HEK293 (cell line): ENCODE measurements around the gene NUDCD3.

Experiments
- CTCF ChIA-PET: fragments of 350-600 bp; formaldehyde crosslinking; extraction: SDS; loops from one replicate; lab custom pipeline; 2021; ENCODE audit warnings: antibody characterized with exemption; lab: Yijun Ruan, JAX
- POLR2A ChIA-PET: fragments of 300-600 bp; formaldehyde crosslinking; extraction: SDS; loops from one replicate; lab custom pipeline; 2020; ENCODE audit warnings: antibody characterized with exemption, inconsistent platforms; lab: Yijun Ruan, JAX
- H3K27ac ChIP-seq: fragments of 200-500 bp; sonication (Bioruptor generic); 2 replicates; pipeline ENCODE4 v1.5.1; 2014; ENCODE audit warnings: low read depth, low read length, control low read depth, inconsistent platforms; ENCODE audit errors: extremely low read depth
- H3K36me3 ChIP-seq, 2 experiments: fragments of 200-500 bp in 1 of 2; sonication (Bioruptor generic) in 1 of 2; 1 replicate in 1 of 2; 2 replicates in 1 of 2; pipeline ENCODE4 v1.5.1; 2014 to 2017; ENCODE audit warnings: inconsistent platforms in 2 of 2, low read length in 2 of 2; ENCODE audit not compliant: control insufficient read depth in 2 of 2, insufficient read depth in 1 of 2
- H3K4me1 ChIP-seq: fragments of 200-500 bp; sonication (Bioruptor generic); 2 replicates; pipeline ENCODE4 v1.5.1; 2014; ENCODE audit warnings: mild to moderate bottlenecking, low read length, inconsistent platforms; ENCODE audit not compliant: control insufficient read depth, insufficient read depth
- H3K4me3 ChIP-seq: 2 replicates; pipeline ENCODE4 v1.5.1; 2011; ENCODE audit warnings: low read depth, mild to moderate bottlenecking, control low read depth, low read length, moderate library complexity
- H3K9me3 ChIP-seq: fragments of 200-500 bp; sonication (Bioruptor generic); 2 replicates; pipeline ENCODE4 v1.5.1; 2014; ENCODE audit warnings: low read depth, low read length, inconsistent platforms; ENCODE audit not compliant: control insufficient read depth, insufficient read depth
- FEZF1 ChIP-seq: fragments of 450-650 bp; formaldehyde crosslinking; IDR thresholded peaks from 2 replicates; pipeline ENCODE4 v1.5.1; 2016; ENCODE audit warnings: missing biosample characterization, missing genetic modification characterization
- HOXC10 ChIP-seq: sonication (generic); formaldehyde crosslinking; IDR thresholded peaks from 2 replicates; pipeline ENCODE4 v1.8.1; 2023; ENCODE audit warnings: mild to moderate bottlenecking, missing genetic modification reagents
- SCRT2 ChIP-seq: fragments of 450-650 bp; formaldehyde crosslinking; IDR thresholded peaks from 2 replicates; pipeline ENCODE4 v1.5.1; 2016; ENCODE audit warnings: missing biosample characterization, missing genetic modification characterization
- WT1 ChIP-seq: fragments of 450-650 bp; formaldehyde crosslinking; IDR thresholded peaks from 2 replicates; pipeline ENCODE4 v1.5.1; 2016; ENCODE audit warnings: missing biosample characterization, missing genetic modification characterization
- ZFHX2 ChIP-seq: fragments of 450-650 bp; formaldehyde crosslinking; conservative IDR thresholded peaks from 2 replicates; pipeline ENCODE4 v1.5.1; 2016; ENCODE audit warnings: missing biosample characterization, missing genetic modification characterization
- ZNF10 ChIP-seq: fragments of 450-650 bp; formaldehyde crosslinking; IDR thresholded peaks from 2 replicates; pipeline ENCODE4 v1.5.1; 2017; ENCODE audit warnings: missing biosample characterization, missing genetic modification characterization
- ZNF174 ChIP-seq: fragments of 450-650 bp; formaldehyde crosslinking; IDR thresholded peaks from 2 replicates; pipeline ENCODE4 v1.5.0; 2017; ENCODE audit warnings: missing biosample characterization, mild to moderate bottlenecking, missing genetic modification characterization
- ZNF211 ChIP-seq: fragments of 450-650 bp; formaldehyde crosslinking; IDR thresholded peaks from 2 replicates; pipeline ENCODE4 v1.5.1; 2016; ENCODE audit warnings: low read depth, missing biosample characterization, missing genetic modification characterization
- ZNF266 ChIP-seq: fragments of 450-650 bp; formaldehyde crosslinking; IDR thresholded peaks from 2 replicates; pipeline ENCODE4 v1.5.1; 2016; ENCODE audit warnings: missing biosample characterization, missing genetic modification characterization, low read depth
- ZNF274 ChIP-seq, 2 experiments: fragments of 200-500 bp in 1 of 2; fragments of 450-650 bp in 1 of 2; sonication (Bioruptor generic) in 1 of 2; formaldehyde crosslinking in 1 of 2; IDR thresholded peaks; 2 replicates each; pipeline versions ENCODE4 v1.5.1 to v1.6.1; 2014 to 2016; ENCODE audit warnings: borderline replicate concordance in 1 of 2, inconsistent platforms in 1 of 2, low read length in 1 of 2, missing biosample characterization in 1 of 2, missing genetic modification characterization in 1 of 2
- ZNF433 ChIP-seq: fragments of 450-650 bp; formaldehyde crosslinking; IDR thresholded peaks from 2 replicates; pipeline ENCODE4 v1.5.1; 2016; ENCODE audit warnings: missing biosample characterization, missing genetic modification characterization, low read depth
- ZNF473 ChIP-seq: fragments of 450-650 bp; formaldehyde crosslinking; IDR thresholded peaks from 2 replicates; pipeline ENCODE4 v1.5.1; 2017; ENCODE audit warnings: missing biosample characterization, missing genetic modification characterization
- ZNF585B ChIP-seq: fragments of 450-650 bp; formaldehyde crosslinking; IDR thresholded peaks from 2 replicates; pipeline ENCODE4 v1.5.1; 2016; ENCODE audit warnings: missing biosample characterization, missing genetic modification characterization
- ZNF624 ChIP-seq: fragments of 450-650 bp; formaldehyde crosslinking; IDR thresholded peaks from 2 replicates; pipeline ENCODE4 v1.5.1; 2017; ENCODE audit warnings: missing biosample characterization, missing genetic modification characterization
- TF ChIP-seq, protein P1 (sequence below): fragments of 450-650 bp; formaldehyde crosslinking; IDR thresholded peaks from 2 replicates; pipeline ENCODE4 v1.5.1; 2017; ENCODE audit warnings: missing biosample characterization, mild to moderate bottlenecking, missing genetic modification characterization, moderate library complexity
- TF ChIP-seq, protein P2 (sequence below): fragments of 450-650 bp; formaldehyde crosslinking; IDR thresholded peaks from 2 replicates; pipeline ENCODE4 v1.5.1; 2016; ENCODE audit warnings: missing biosample characterization, missing genetic modification characterization

Gene NUDCD3

DNA sequence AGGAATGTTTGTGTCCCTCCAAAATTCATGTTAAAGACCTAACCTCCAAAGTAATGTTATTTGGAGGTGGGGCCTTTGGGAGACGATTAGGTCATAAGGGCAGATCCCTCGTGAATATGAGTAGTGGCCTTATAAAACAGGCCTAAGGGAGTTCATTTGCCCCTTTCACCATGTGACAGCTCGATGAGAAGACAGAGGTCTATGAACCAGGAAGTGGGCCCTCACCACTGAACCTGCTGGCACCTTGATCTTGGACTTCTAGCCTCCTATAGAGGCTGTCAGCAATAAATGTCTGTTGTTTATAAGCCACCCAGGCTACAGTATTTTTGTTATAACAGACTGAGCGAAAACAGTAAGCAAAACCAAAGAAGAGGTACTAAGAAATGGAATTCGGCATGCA is 14.1 kb downstream of the NUDCD3 start (continued):
- TF ChIP-seq ZNF585B (tag by site-specific recombination) = no peak
- TF ChIP-seq, protein P1, sequence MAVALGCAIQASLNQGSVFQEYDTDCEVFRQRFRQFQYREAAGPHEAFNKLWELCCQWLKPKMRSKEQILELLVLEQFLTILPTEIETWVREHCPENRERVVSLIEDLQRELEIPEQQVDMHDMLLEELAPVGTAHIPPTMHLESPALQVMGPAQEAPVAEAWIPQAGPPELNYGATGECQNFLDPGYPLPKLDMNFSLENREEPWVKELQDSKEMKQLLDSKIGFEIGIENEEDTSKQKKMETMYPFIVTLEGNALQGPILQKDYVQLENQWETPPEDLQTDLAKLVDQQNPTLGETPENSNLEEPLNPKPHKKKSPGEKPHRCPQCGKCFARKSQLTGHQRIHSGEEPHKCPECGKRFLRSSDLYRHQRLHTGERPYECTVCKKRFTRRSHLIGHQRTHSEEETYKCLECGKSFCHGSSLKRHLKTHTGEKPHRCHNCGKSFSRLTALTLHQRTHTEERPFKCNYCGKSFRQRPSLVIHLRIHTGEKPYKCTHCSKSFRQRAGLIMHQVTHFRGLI (tag by site-specific recombination) = no peak
- no peak for TF ChIP-seq ZNF473 (tag by site-specific recombination)
- TF ChIP-seq ZNF274 (IDR thresholded peaks at IDR 0.05; ENCODE audit: low read length) = no peak
- TF ChIP-seq ZNF274 (tag by site-specific recombination; IDR thresholded peaks at IDR 0.05; ENCODE audit: borderline replicate concordance) = no peak
- TF ChIP-seq WT1 (tag by site-specific recombination) = no peak
- TF ChIP-seq ZNF10 = no peak

DNA sequence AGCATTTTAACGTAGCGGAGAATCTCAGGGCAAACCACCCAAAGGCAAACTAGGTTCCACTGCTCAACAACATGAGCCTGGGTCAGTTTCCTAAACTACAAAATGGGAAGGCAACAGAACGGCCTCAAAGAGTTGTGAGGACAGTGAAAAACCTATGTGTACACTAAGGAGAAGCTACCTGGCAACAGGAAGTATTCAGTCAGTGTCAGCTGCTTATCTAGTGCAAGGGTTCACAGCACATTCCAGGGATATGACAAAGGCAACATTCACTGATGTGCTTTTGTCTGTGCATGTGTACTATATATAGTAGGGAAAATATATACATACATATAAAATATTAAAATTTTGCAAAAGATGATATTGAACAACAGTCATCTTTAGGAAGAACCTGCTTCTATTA is 17.2 kb downstream of the NUDCD3 start:
- TF ChIP-seq ZNF624 (tag by site-specific recombination) (no peak), ZNF433 (no peak), FEZF1 (peak; percentile 49; the same call in 1 of the 2 replicates)
- CTCF ChIA-PET = interaction anchor here (1.0 to 3.7 kb wide), 2 partner anchors 61 to 232 kb away, joined by 3 to 20 read pairs; no protein-coding TSS in a partner anchor
- peaks cover 39 to 49% of the 10 kb centered on the region in 2 experiments for H3K36me3 ChIP-seq
- no peak overlapping the region for H3K4me3 ChIP-seq
- H3K27ac ChIP-seq = no peak overlapping the region
- POLR2A ChIA-PET = no interaction called here
- no peaks in the 10 kb centered on the region for H3K9me3 ChIP-seq
- peaks cover 5% of the 10 kb centered on the region for H3K4me1 ChIP-seq

DNA sequence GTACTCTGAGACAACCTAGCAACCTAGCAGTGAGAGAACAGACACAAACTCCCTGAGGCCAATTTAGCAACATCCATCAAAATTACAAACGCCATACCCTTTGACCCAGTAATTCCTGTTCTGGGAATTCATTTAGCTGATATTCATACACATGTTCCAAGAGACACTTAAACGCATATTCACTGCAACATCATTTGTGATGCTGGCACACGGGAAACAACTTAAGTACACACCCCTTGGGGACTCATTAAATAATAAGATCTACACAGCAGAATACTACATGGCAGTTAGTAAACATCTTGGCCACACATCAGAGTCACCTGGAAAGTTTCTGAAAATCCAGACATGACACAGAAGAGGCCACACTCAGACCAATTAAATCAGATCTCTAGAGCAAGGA is 17.6 kb downstream of the NUDCD3 start:
- ChIA-PET POLR2A (no interaction called here), CTCF (interaction anchor here (1.0 to 1.9 kb wide), 2 partner anchors 62 to 232 kb away, joined by 3 to 5 read pairs; no protein-coding TSS in a partner anchor)
- peaks cover 5% of the 10 kb centered on the region for H3K4me1 ChIP-seq
- no peaks in the 10 kb centered on the region for H3K9me3 ChIP-seq
- H3K27ac ChIP-seq = no peak overlapping the region
- H3K4me3 ChIP-seq = no peak overlapping the region
- peaks cover 38 to 53% of the 10 kb centered on the region in 2 experiments for H3K36me3 ChIP-seq
- TF ChIP-seq, protein P1 (tag by site-specific recombination) = no peak
- TF ChIP-seq ZNF266 (tag by site-specific recombination) = no peak
- no peak for TF ChIP-seq ZNF174 (tag by site-specific recombination)
- TF ChIP-seq ZFHX2 (tag by site-specific recombination) = no peak

DNA sequence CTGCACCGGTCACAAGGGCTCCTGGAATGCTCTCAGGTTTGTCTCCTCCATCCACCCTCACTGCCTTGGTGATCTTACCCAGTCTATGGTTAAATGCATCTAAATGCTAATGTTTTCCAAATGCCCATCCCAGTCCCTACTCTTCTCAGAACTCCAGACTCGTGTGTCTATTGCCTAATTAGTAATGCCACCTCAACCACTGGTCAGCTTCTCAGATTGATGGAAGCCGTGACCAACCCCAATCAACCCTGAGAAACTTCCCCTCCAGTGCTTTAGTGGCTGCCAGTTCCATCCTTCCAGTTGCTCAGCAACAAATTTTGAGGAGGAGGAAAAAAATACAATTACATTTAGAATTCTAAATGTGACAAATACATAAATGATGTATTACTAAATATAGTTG is 18.6 kb downstream of the NUDCD3 start:
- TF ChIP-seq, protein P2, sequence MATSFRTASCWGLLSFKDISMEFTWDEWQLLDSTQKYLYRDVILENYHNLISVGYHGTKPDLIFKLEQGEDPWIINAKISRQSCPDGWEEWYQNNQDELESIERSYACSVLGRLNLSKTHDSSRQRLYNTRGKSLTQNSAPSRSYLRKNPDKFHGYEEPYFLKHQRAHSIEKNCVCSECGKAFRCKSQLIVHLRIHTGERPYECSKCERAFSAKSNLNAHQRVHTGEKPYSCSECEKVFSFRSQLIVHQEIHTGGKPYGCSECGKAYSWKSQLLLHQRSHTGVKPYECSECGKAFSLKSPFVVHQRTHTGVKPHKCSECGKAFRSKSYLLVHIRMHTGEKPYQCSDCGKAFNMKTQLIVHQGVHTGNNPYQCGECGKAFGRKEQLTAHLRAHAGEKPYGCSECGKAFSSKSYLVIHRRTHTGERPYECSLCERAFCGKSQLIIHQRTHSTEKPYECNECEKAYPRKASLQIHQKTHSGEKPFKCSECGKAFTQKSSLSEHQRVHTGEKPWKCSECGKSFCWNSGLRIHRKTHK (tag by site-specific recombination) = no peak
- no peak for TF ChIP-seq HOXC10
- peak; percentile 83; the same call in 1 of the 2 replicates for TF ChIP-seq SCRT2
- TF ChIP-seq ZNF211 (tag by site-specific recombination) = no peak
- no peaks in the 10 kb centered on the region for H3K9me3 ChIP-seq
- H3K4me1 ChIP-seq = peaks cover 5% of the 10 kb centered on the region
- ChIA-PET CTCF (interaction anchor here (0.7 to 1.9 kb wide), 2 partner anchors 231 to 408 kb away, joined by 3 to 5 read pairs; no protein-coding TSS in a partner anchor), POLR2A (no interaction called here)
- H3K27ac ChIP-seq = no peak overlapping the region
- H3K4me3 ChIP-seq = no peak overlapping the region
- H3K36me3 ChIP-seq = peaks cover 35 to 59% of the 10 kb centered on the region in 2 experiments
